Activated CD4-positive, alpha-beta T cell treated with anti-CD3 and anti-CD28 coated beads, Interleukin-2, amount 50 U/mL, for 1 hour (primary cell): ENCODE results near the gene NOTCH4.

Experiments used
- DNase-seq: peaks from one replicate; pipeline ENCODE4 v3.0.0-alpha.2; 2020

Gene NOTCH4

GRCh38 chr6:32179766-32180405 is 44.0 kb downstream of the NOTCH4 start:
- no peak for DNase-seq

GRCh38 chr6:32178547-32179440 is 45.1 kb downstream of the NOTCH4 start:
- DNase-seq = no peak

- DNase-seq = peak; percentile 91
Measured at GRCh38 chr6:32177788-32178546, 45.9 kb downstream of the NOTCH4 start, which contains the start of gene RNF5. Gene RNF5, plus strand, starts transcription at chr6:32178405. Its CDS starts 107 bp downstream, at chr6:32178512.

- DNase-seq = no peak
Measured at GRCh38 chr6:32177183-32177787, 46.6 kb downstream of the NOTCH4 start.

- no peak for DNase-seq
Measured at GRCh38 chr6:32176476-32177182, 47.2 kb downstream of the NOTCH4 start.

GRCh38 chr6:32175711-32176475 is 48.0 kb downstream of the NOTCH4 start, which contains the start of gene AGPAT1:
Gene AGPAT1, minus strand, starts transcription at chr6:32176084. Its CDS starts 4,588 bp downstream, at chr6:32171496.
- peak; percentile 96 for DNase-seq

- DNase-seq = no peak
Measured at GRCh38 chr6:32175322-32175710, 48.6 kb downstream of the NOTCH4 start.

- DNase-seq = no peak
Measured at GRCh38 chr6:32174416-32174815, 49.5 kb downstream of the NOTCH4 start.

- DNase-seq = no peak
Measured at GRCh38 chr6:32173051-32173727, 50.7 kb downstream of the NOTCH4 start.

- no peak for DNase-seq
Measured at GRCh38 chr6:32171234-32171633, 52.6 kb downstream of the NOTCH4 start.

GRCh38 chr6:32170294-32170693 is 53.6 kb downstream of the NOTCH4 start:
- DNase-seq = no peak

GRCh38 chr6:32168807-32169591 is 54.9 kb downstream of the NOTCH4 start:
- no peak for DNase-seq

- DNase-seq = no peak
Measured at GRCh38 chr6:32168350-32168749, 55.5 kb downstream of the NOTCH4 start.

- no peak for DNase-seq
Measured at GRCh38 chr6:32167761-32168262, 56.1 kb downstream of the NOTCH4 start.

GRCh38 chr6:32167154-32167760 is 56.6 kb downstream of the NOTCH4 start:
- no peak for DNase-seq

- DNase-seq = no peak
Measured at GRCh38 chr6:32166411-32167061, 57.3 kb downstream of the NOTCH4 start.

GRCh38 chr6:32164295-32164694 is 59.6 kb downstream of the NOTCH4 start, which contains the start of gene EGFL8:
Gene EGFL8, plus strand, starts transcription at chr6:32164595. Its CDS starts 1,571 bp downstream, at chr6:32166166.
- DNase-seq = no peak

GRCh38 chr6:32163559-32164258 is 60.2 kb downstream of the NOTCH4 start:
- no peak for DNase-seq
